ENCODE results near the gene BCORL1. TPM values are rescaled to one million over a fixed set of nuclear protein-coding genes. Genes with fewer than 3 reads are reported as not detected.

Gene BCORL1
- total RNA-seq, 2 donors from 2014 or later = 3.0 to 4.4 TPM

GRCh38 chrX:130105244-130105643 is 122.8 kb downstream of the BCORL1 start:
- no peak for ATAC-seq
- intact Hi-C loops (cut with DNase I) = no loop called here
- Histone ChIP-seq H3K36me3 (replicated peaks in 1 of 2; ENCODE audit: insufficient read depth in 1 of 2, low read depth in 2 of 2) (no peaks in the 10 kb centered on the region), H3K4me3 (no peak overlapping the region), H3K4me1 (no peaks in the 10 kb centered on the region), H3K9me3 (no peaks in the 10 kb centered on the region), H3K27ac (no peak overlapping the region), H3K27me3 (no peaks in the 10 kb centered on the region)
- 66 to 86% methylated on average over 3 of the region's 3 CpGs for WGBS, 2 donors
- TF ChIP-seq POLR2A (IDR thresholded peaks at IDR 0.05) = no peak
- no peak for DNase-seq

- ATAC-seq (no peak), DNase-seq (no peak)
- no peaks in the 10 kb centered on the region for H3K4me1 ChIP-seq
- intact Hi-C loops (cut with DNase I) = no loop called here
- no peak overlapping the region for H3K4me3 ChIP-seq
- WGBS, 2 donors = 66% methylated on average over 8 to 10 of the region's 10 CpGs
- H3K36me3 ChIP-seq (replicated peaks in 1 of 2; ENCODE audit: insufficient read depth in 1 of 2, low read depth in 2 of 2) = no peaks in the 10 kb centered on the region
- no peak overlapping the region for H3K27ac ChIP-seq
- H3K9me3 ChIP-seq = no peaks in the 10 kb centered on the region
- no peak for TF ChIP-seq CTCF (IDR thresholded peaks at IDR 0.05)
- TF ChIP-seq POLR2A (IDR thresholded peaks at IDR 0.05) = no peak
- H3K27me3 ChIP-seq = no peaks in the 10 kb centered on the region
These were observed 123.6 kb downstream of the BCORL1 start for GRCh38 chrX:130106071-130106470.

Other genes with a start within 250 kb of the BCORL1 start
- 1 to 10 TPM in 1 of 2 donors, under 1 TPM in 1; 0.52 to 5.6 TPM for gene XPNPEP2, start 243.7 kb upstream of the BCORL1 start, total RNA-seq
- 1 to 10 TPM; 3.6 TPM for gene SASH3, start 202.7 kb upstream of the BCORL1 start, total RNA-seq
- gene ZDHHC9, start 138.7 kb upstream of the BCORL1 start, total RNA-seq = 10 to 100 TPM; 12.7 to 12.9 TPM
- gene UTP14A, start 76.5 kb upstream of the BCORL1 start, total RNA-seq = 10 to 100 TPM; 10.9 to 13.8 TPM
- gene ELF4, start 127.9 kb downstream of the BCORL1 start, total RNA-seq = 1 to 10 TPM; 1.6 to 3.6 TPM
- 10 to 100 TPM; 14.8 to 22.4 TPM for gene AIFM1, start 183.2 kb downstream of the BCORL1 start, total RNA-seq
- under 1 TPM in 1 of 2 donors, not detected in 1; 0.78 TPM for gene RAB33A, start 189.3 kb downstream of the BCORL1 start, total RNA-seq

Measured in body of pancreas (tissue), 4 donors.